Transverse colon (tissue), 4 donors: Measurements from ENCODE around the gene CEP170B. TPM values are rescaled to one million over a fixed set of nuclear protein-coding genes. Genes with fewer than 3 reads are reported as not detected.

Experiments used
- DNase-seq: peaks from one replicate; pipeline ENCODE4 v3.0.0-alpha.2; 2019
- H3K27ac ChIP-seq, 4 donors: fragments of 200-600 bp; sonication (generic); 2 replicates each; pipeline ENCODE4 v1.5.1; 2016 to 2018; ENCODE audit warnings: inconsistent platforms in 4 of 4
- H3K27me3 ChIP-seq: fragments of 200-600 bp; sonication (generic); 2 replicates; pipeline ENCODE4 v1.5.1; 2017; ENCODE audit warnings: inconsistent platforms
- H3K36me3 ChIP-seq, 4 donors: fragments of 200-600 bp; sonication (generic); 2 replicates each; pipeline ENCODE4 v1.5.1; 2017 to 2019; ENCODE audit warnings: inconsistent platforms in 4 of 4
- H3K4me1 ChIP-seq, 4 donors: fragments of 200-600 bp; sonication (generic); 2 replicates each; pipeline ENCODE4 v1.5.1; 2017 to 2020; ENCODE audit warnings: inconsistent platforms in 4 of 4
- H3K4me3 ChIP-seq, 4 donors: fragments of 200-600 bp; sonication (generic); 1 replicate in 1 of 4; 2 replicates in 3 of 4; pipeline versions ENCODE4 v1.5.1 to v1.6.1; 2017 to 2019; ENCODE audit warnings: inconsistent platforms in 4 of 4
- H3K9me3 ChIP-seq, 2 donors: fragments of 200-600 bp; sonication (generic); 2 replicates each; pipeline ENCODE4 v1.5.1; 2017 to 2019; ENCODE audit warnings: inconsistent platforms in 2 of 2
- EP300 ChIP-seq: sonication (generic); formaldehyde crosslinking; IDR thresholded peaks from one replicate; pipeline ENCODE4 v1.6.1; 2017; ENCODE audit warnings: antibody characterized with exemption, low read depth
- POLR2A ChIP-seq: fragments of 450-650 bp; IDR thresholded peaks from one replicate; pipeline ENCODE4 v1.6.1; 2016; ENCODE audit warnings: antibody characterized with exemption, mild to moderate bottlenecking, moderate library complexity
- POLR2AphosphoS5 ChIP-seq, 3 donors: sonication (generic); formaldehyde crosslinking; IDR thresholded peaks; one replicate each; pipeline ENCODE4 v1.6.1; 2016; ENCODE audit warnings: antibody characterized with exemption in 3 of 3
- WGBS, 2 donors: methylation state at CpG; one replicate each; pipeline ENCODE4 v1.1.5; 2018; ENCODE audit warnings: low coverage in 1 of 2; 5-methylcytosine and 5-hydroxymethylcytosine counted together
- in situ Hi-C, 4 donors: fragments of 200-750 bp; cut with MboI; loops; one replicate each; pipeline versions ENCODE4 v1.15.0 to v1.15.1; 2017; ENCODE audit warnings: low sequenced_read_pairs in 3 of 4, low pct_ligation_motif_present in 1 of 4, low pct_unique_long_range_greater_than_20kb in 1 of 4
- intact Hi-C: fragments of 100-400 bp; cut with DNase I; formaldehyde crosslinking; loops from one replicate; pipeline ENCODE4 v1.15.1; 2023; ENCODE audit warnings: low total_unique reads
- total RNA-seq, 4 donors: library from RNA; depleted of rRNA; stranded (reverse); fragments of >200 nt; gene quantifications; one replicate each; pipeline ENCODE4 v1.1.0, GENCODE V29; 2016
- TF ChIP-seq, protein P1 (sequence below), 5 experiments: fragments of 200-600 bp in 3 of 5; fragments of 450-650 bp in 2 of 5; sonication (generic) in 3 of 5; IDR thresholded peaks; 1 replicate in 2 of 5; 2 replicates in 3 of 5; pipeline ENCODE4 v1.5.1; 2016 to 2017; ENCODE audit warnings: antibody characterized with exemption in 5 of 5, inconsistent platforms in 3 of 5, mild to moderate bottlenecking in 2 of 5, moderate library complexity in 1 of 5

Gene CEP170B
- total RNA-seq, 4 donors from 2014 or later, result 56.0 to 195 (median 109) TPM

DNA sequence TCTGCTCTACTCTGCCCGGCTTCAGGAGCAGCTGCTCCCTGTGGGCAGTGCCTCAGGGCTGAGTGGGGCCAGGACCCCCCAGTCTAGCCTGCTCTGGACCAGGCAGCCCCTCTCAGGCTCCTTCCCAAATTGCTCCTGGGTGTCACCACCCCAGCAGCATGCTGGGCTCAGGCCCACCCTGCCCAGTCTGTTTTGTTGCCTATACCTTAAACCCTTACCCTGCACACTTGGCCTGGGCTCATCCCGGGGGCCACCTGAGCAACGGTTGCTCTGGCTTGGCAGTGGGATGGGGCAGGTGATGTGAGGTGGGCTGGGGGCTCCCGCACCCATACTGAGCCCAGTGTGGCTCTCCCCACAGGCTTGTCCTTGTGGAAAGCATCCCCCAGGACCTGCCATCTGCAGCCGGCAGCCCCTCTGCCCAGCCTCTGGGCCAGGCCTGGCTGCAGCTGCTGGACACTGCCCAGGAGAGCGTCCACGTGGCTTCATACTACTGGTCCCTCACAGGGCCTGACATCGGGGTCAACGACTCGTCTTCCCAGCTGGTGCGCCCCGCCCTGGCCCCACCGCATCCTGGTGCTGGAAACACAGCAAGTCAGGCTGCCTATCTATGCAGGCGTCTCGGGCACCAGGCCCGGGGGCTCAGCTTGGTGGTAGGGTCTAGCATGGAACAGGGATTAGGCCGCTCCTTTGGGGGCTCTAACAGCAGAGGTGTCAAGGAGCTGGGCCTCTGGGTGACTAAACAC, 63.5 kb downstream of the CEP170B start:
- Histone ChIP-seq H3K4me1 (peaks cover 0 to 12% (median 8%) of the 10 kb centered on the region in 4 donors), H3K9me3 (no peaks in the 10 kb centered on the region), H3K36me3 (no peaks in the 10 kb centered on the region), H3K27me3 (peaks cover 26% of the 10 kb centered on the region), H3K4me3 (no peak overlapping the region), H3K27ac (no peak overlapping the region)
- in situ Hi-C loops, result no loop called here
- no peak for DNase-seq
- intact Hi-C loops, result no loop called here
- 81% methylated on average over 17 of the region's 17 CpGs; no CpG with 5 or more reads in 1 of the 2 donors for WGBS, 2 donors
- TF ChIP-seq POLR2A (no peak), POLR2AphosphoS5 (IDR thresholded peaks at IDR 0.05) (no peak), EP300 (no peak)
- TF ChIP-seq, protein P1, sequence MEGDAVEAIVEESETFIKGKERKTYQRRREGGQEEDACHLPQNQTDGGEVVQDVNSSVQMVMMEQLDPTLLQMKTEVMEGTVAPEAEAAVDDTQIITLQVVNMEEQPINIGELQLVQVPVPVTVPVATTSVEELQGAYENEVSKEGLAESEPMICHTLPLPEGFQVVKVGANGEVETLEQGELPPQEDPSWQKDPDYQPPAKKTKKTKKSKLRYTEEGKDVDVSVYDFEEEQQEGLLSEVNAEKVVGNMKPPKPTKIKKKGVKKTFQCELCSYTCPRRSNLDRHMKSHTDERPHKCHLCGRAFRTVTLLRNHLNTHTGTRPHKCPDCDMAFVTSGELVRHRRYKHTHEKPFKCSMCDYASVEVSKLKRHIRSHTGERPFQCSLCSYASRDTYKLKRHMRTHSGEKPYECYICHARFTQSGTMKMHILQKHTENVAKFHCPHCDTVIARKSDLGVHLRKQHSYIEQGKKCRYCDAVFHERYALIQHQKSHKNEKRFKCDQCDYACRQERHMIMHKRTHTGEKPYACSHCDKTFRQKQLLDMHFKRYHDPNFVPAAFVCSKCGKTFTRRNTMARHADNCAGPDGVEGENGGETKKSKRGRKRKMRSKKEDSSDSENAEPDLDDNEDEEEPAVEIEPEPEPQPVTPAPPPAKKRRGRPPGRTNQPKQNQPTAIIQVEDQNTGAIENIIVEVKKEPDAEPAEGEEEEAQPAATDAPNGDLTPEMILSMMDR (IDR thresholded peaks at IDR 0.05), result no peak

DNA sequence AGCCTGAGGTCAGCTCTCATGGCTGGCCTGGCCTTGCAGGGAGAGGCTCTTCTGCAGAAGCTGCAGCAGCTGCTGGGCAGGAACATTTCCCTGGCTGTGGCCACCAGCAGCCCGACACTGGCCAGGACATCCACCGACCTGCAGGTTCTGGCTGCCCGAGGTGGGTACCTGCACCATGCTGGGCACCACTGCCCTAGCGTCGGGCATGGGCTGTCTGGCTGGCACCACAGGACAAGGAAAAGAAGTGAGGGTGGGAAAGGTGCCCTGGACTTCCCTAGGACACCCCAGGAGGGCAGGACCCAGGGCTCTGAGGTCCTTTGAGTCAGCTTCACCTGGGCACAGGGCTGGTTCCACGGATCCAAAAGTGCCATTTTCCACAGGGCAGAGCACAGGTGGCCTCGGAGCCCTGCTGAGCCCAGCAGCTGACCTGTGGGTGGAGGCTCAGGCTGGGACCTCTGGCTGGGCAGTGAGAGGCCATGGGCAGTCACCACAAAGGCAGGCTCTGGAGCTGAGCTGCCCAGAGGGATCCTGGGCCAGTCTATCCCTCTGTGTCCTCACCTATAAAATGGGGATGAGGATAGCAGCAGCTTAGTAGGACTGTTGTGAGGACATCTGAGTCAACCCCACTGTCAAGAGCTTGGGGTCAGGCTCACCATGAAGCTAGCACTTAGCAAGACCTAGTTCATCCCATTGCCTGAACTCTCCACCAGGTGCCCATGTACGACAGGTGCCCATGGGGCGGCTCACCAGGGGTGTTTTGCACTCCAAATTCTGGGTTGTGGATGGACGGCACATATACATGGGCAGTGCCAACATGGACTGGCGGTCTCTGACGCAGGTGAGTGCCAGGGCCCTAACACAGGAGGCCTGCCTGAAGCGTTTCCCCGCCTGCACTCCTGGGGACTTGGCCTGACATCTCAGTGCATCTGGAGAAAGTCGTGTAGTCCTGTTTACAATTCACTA, 64.5 kb downstream of the CEP170B start:
- no peak overlapping the region for H3K4me3 ChIP-seq
- intact Hi-C loops (no loop called here), in situ Hi-C loops (no loop called here)
- WGBS, 2 donors, result 85 to 93% methylated on average over 3 to 15 of the region's 15 CpGs
- peaks cover 0 to 16% (median 10%) of the 10 kb centered on the region in 4 donors for H3K4me1 ChIP-seq
- no peak for TF ChIP-seq POLR2A
- TF ChIP-seq, protein P1 (IDR thresholded peaks at IDR 0.05), result no peak
- no peak for TF ChIP-seq EP300
- no peak for TF ChIP-seq POLR2AphosphoS5 (IDR thresholded peaks at IDR 0.05)
- no peak for DNase-seq
- no peaks in the 10 kb centered on the region for H3K36me3 ChIP-seq
- no peaks in the 10 kb centered on the region for H3K9me3 ChIP-seq
- no peak overlapping the region for H3K27ac ChIP-seq
- peaks cover 34% of the 10 kb centered on the region for H3K27me3 ChIP-seq

DNA sequence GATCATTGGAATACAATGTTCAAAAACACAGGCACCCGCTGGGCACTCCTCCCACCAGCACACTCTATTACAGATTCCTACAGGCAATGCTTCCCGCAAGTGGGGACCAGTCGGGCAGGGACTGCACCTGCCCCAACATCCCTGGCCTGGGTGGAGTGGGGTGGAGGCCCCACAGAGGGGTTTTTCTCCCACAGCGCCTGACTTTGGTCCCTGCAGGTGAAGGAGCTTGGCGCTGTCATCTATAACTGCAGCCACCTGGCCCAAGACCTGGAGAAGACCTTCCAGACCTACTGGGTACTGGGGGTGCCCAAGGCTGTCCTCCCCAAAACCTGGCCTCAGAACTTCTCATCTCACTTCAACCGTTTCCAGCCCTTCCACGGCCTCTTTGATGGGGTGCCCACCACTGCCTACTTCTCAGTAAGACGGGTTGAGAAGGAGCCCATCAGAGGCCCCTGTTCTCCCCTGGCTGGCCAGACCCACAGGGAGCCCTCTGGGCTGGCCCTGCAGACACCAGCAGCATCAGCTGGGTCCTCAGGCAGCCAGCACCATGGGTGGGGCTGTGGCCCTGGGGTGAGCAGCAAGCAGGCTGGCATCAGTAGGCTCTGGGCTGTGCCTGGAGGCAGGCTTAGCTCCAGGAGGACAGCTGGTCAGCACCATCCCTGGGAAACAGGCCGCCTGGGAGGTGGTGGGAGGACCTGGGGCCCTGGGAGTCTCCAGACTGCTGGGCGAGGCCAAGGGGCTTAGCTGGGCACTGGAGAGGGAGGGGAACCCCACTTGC, 65.6 kb downstream of the CEP170B start:
- H3K9me3 ChIP-seq, result no peaks in the 10 kb centered on the region
- H3K4me3 ChIP-seq, result no peak overlapping the region
- peaks cover 45% of the 10 kb centered on the region for H3K27me3 ChIP-seq
- DNase-seq, result no peak
- H3K4me1 ChIP-seq, result peaks cover 0 to 13% (median 8%) of the 10 kb centered on the region in 4 donors
- H3K36me3 ChIP-seq, result no peaks in the 10 kb centered on the region
- no peak overlapping the region for H3K27ac ChIP-seq
- intact Hi-C loops, result no loop called here
- WGBS, 2 donors, result 77 to 87% methylated on average over 3 to 9 of the region's 10 CpGs
- no peak for TF ChIP-seq POLR2A
- TF ChIP-seq, protein P1 (IDR thresholded peaks at IDR 0.05), result no peak
- no peak for TF ChIP-seq POLR2AphosphoS5 (IDR thresholded peaks at IDR 0.05)
- TF ChIP-seq EP300, result no peak
- in situ Hi-C loops, result no loop called here
